ENCODE results near the gene ZNF282.

The ZNF282 gene

DNA sequence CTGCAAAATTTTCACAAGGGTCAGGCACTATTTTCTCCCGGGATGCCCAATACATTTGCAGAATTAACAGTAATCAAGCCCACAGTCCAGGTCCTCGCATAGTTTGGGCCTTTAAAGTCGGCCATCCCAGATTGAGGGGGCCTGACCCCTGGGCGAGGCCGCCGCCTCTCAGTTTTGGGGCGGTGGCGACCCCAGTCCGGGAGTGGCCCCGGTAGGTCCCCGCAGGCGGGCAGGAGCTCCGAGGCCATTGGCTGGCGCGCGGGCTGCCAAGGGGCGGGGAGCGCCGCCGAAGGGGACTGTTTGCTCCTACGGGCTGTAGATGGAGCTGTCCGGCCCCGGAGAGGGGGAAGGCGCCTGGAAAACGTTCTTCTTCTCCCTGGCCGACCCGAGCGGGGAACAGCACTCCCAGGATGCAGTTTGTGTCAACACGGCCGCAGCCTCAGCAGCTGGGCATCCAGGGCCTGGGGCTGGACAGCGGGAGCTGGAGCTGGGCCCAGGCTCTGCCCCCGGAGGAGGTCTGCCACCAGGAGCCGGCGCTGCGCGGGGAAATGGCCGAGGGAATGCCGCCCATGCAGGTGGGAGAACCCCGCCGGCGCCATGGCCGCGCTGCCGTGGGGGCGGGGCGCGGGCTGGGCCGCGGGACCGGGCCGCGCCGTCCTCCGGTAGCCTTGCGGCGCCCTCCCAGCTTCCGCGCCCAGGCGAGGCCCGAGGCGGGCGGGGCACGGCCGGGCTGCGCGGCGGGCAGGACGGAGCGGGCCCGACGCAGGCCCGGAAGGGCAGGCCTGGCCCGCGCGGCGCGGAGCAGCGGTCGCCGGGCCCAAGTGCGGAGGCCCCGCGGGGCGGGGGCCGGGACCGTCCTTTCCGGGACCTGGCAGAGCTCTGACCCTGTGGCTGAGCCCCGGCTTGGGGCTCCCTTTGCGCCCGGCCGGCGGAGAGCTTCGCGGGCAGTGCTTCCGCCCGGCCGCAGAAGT lies at the start of gene ZNF282:
TSS of gene ZNF282 (plus strand) at position 367 of the 971 bp plus-strand sequence. CDS start at position 411, 44 bp downstream.
- DNase-seq = peak; percentile 87 to 90

GRCh38 chr7:149147072-149147751 lies 48.1 kb upstream of the ZNF282 start, which contains the start of gene ZNF398:
Gene ZNF398 (plus strand): TSS chr7:149147453. CDS start chr7:149147743, 290 bp downstream.
- DNase-seq = peak; percentile 88 to 90

DNA sequence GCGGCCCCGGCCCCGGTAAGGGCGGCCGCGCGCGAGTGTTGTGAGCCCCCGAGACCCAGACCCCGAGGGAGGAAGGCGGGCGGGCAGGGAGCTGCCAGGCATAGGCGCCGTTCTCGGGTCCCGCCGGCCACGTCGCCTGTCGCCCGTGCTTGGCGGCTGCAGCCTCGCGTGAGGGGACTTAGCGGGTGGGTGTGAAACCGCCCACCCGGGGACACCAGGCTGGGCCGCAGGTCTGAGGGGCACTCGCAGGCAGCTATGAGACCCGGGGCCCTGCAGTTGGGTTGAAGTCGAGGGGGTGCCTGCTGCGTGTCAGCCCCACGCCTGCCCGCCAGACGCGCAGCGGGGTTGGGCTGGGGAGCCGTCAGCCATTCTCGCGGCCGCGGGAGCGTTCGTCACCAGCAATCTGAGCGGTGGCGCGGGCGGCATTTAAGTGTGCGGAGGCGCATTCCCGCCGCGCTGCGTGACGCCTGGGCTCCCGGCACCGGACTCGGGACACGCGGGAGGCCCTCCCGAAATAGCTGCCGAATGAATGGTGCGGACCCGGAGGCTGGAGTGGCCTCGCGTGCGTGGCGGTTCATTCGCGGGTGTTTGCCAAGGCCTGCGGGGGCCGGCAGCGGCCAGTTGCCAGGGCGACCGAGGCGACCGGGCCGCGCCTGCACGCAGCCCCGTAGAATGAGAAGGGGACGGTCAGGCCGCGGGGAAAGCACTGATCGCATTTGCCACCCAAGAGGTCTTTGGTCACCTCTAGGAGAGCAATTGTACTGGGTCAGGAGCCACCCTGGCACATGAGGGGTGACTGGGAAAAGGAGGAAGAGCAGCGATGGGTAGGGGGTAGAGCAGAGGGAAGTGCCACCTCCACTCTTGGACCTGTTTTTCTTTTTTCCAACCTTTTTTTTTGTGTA lies 47.3 kb upstream of the ZNF282 start:
- peak; percentile 74 to 77 for DNase-seq

- DNase-seq = no peak
Observed at GRCh38 chr7:149150981-149151380, 44.4 kb upstream of the ZNF282 start.

- DNase-seq = no peak
Observed at GRCh38 chr7:149153346-149153745, 42.0 kb upstream of the ZNF282 start.

- no peak for DNase-seq
Observed at GRCh38 chr7:149154056-149154455, 41.3 kb upstream of the ZNF282 start.

- no peak for DNase-seq
Observed at GRCh38 chr7:149156898-149157297, 38.4 kb upstream of the ZNF282 start.

- no peak for DNase-seq
Observed at GRCh38 chr7:149161241-149161848, 34.0 kb upstream of the ZNF282 start.

DNA sequence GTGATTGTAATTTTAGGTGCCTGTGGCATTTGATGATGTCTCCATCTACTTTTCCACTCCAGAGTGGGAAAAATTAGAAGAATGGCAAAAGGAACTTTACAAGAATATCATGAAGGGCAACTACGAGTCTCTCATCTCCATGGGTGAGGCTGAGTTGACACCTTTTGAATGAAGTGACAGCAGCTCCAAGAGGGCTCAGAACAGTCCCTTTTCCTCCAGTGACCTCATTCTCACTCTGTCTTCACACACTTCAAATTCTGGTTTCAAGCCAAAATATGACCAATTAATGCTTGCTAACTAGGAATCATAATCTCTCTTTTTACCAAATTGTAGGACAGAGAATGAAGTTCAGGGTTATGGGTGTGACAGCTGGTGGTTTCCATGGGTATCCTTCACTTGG lies 29.2 kb upstream of the ZNF282 start:
- no peak for DNase-seq

DNA sequence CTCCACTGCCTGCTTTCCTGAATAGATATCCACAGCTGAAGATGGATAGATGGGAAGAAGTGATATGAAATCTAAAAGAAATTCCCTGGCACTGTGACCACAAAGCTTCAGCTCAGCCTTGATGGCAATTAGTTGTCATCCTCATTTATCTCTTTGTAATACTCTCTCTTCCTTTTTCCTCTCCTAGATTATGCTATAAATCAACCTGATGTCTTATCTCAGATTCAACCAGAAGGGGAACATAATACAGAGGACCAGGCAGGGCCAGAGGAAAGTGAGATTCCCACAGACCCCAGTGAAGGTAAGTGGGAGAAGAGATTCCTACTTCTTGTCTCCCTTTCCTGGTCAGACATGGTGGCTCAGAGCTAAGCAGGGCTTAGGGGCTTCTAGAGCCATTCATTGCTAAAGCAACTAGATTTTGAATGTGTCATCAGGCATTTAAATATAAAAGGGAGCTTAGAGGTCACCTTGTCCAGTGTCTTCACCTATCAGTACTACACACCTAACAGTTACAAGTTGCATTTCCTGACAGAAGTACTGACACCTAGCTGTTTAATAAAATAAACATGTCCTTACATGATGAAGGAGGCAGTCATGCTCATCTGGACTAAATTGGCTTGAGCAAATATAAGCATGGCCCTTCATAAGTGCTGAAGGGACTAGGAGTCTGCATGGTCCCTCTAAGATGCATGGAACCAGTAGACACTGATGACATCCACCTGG lies 28.6 kb upstream of the ZNF282 start:
- no peak for DNase-seq

DNA sequence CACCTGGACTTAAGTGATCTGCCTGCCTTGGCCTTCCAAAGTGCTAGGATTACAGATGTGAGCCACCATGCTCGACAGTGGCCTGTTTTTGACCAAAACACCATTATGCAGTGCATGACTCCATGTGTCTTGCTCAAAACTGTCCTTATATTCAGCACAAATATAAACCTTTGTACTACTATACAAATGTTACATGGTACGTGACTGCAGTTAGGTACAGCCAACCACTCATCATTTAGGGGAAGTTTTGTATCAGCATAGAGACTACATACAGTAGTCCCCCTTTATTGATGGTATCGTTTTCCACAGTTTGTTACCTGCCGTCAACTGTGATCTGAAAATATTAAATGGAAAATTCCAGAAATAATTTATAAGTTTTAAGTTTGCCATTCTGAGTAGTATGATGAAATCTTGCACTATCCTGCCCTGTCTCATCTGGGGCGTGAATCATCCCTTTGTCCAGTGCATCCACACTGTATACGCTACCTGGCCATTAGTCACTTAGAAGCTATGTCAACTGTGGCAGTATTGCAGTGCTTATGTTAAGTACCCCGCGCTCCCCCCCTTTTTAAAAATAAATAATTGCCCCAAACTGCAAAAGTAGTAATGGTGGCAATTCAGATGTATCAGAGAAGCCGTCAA lies 23.3 kb upstream of the ZNF282 start:
- no peak for DNase-seq

GRCh38 chr7:149172534-149172920 lies 22.8 kb upstream of the ZNF282 start:
- DNase-seq = no peak

DNA sequence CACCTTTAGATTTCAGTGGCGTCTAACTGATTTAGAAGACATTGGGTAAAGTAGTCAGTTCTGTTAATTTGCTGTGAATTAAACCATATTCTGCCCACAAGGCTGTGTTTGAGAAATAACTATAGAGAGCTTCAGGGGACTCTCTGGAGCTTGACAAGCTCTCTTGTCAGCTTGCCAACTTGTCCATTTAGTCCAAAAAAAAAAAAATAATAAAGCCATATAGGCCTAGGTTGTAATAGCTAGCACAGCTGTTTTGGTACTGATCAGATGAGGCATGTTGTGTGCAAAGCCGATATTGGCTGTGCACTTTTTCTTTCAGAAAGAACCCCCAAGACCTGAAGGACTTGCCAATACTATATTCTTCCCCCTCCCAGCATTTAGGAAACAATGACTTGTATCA lies 20.2 kb upstream of the ZNF282 start:
- no peak for DNase-seq

GRCh38 chr7:149179241-149179640 lies 16.1 kb upstream of the ZNF282 start:
- no peak for DNase-seq

GRCh38 chr7:149180722-149181449 lies 14.5 kb upstream of the ZNF282 start:
- no peak for DNase-seq

DNA sequence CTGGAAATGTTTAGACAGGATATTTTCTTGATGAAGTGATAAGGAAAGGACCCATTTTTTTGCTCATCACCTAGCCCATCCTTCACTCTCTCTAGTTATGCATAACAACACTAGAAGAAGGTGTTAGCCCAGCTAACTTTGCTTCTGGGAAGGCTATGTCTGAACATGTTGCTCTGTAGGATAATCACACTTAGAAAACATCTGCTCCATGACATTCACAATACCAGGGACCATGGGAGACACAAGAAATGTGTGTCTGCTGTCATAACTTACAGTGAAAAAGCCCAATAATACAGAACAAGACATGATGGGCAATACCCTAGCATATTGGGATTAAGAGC lies 13.9 kb upstream of the ZNF282 start:
- no peak for DNase-seq

GRCh38 chr7:149184274-149184673 lies 11.1 kb upstream of the ZNF282 start:
- DNase-seq = no peak

GRCh38 chr7:149188213-149188612 lies 7.1 kb upstream of the ZNF282 start:
- no peak for DNase-seq

- DNase-seq = no peak
Observed at GRCh38 chr7:149188637-149189259, 6.6 kb upstream of the ZNF282 start.

DNA sequence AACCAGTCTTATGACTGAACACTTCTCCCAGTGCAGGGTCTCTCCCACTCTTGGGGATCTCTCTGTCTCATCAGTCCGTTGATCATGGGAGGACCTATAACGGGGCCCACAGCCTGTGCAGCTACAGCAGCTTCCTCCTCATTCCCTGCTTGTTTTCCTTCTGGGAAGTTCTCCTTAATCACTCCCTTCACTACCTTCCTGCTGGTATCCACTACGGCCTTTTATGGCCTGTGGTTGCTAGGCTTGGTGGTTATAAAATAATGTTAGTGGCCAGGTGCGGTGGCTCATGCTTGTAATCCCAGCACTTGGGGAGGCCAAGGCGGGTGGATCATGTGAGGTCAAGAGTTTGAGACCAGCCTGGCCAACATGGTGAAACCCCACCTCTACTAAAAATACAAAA lies 3.5 kb upstream of the ZNF282 start:
- no peak for DNase-seq
